Astrocyte (in vitro differentiated cells and primary cell): ENCODE results near the gene ITGB2. TPM values are rescaled to one million over a fixed set of nuclear protein-coding genes. Genes with fewer than 3 reads are reported as not detected.

Experiments used
- DNase-seq: peaks from one replicate; pipeline ENCODE4 v3.0.0-alpha.2; 2010; ENCODE audit warnings: low read depth
- FAIRE-seq: peaks from 2 replicates; lab custom pipeline; 2011; peaks lifted over from hg19 to GRCh38; lab: Jason Lieb, UNC
- H2AFZ ChIP-seq: 2 replicates; pipeline ENCODE4 v1.6.0; 2012; ENCODE audit warnings: low read depth, low read length, inconsistent platforms
- H3K27ac ChIP-seq: 2 replicates; pipeline ENCODE4 v1.5.1; 2011; ENCODE audit warnings: low read depth, low read length, inconsistent platforms
- H3K27me3 ChIP-seq: 2 replicates; pipeline ENCODE4 v1.6.0; 2011; ENCODE audit warnings: low read length, inconsistent platforms; ENCODE audit not compliant: insufficient read depth
- H3K36me3 ChIP-seq: 2 replicates; pipeline ENCODE4 v1.5.1; 2011; ENCODE audit warnings: low read length, inconsistent platforms; ENCODE audit not compliant: insufficient read depth
- H3K4me1 ChIP-seq: 2 replicates; pipeline ENCODE4 v1.5.1; 2011; ENCODE audit warnings: low read length, inconsistent platforms; ENCODE audit not compliant: insufficient read depth
- H3K4me2 ChIP-seq: 2 replicates; pipeline ENCODE4 v1.6.0; 2012; ENCODE audit warnings: low read length, inconsistent platforms
- H3K4me3 ChIP-seq: 2 replicates; pipeline ENCODE4 v1.5.1; 2011; ENCODE audit warnings: low read depth, mild to moderate bottlenecking, low read length, inconsistent platforms; ENCODE audit not compliant: insufficient read depth
- H3K79me2 ChIP-seq: 2 replicates; pipeline ENCODE4 v1.6.0; 2012; ENCODE audit warnings: mild to moderate bottlenecking, low read length, inconsistent platforms; ENCODE audit not compliant: insufficient read depth
- H3K9ac ChIP-seq: 2 replicates; pipeline ENCODE4 v1.6.0; 2012; ENCODE audit warnings: mild to moderate bottlenecking, low read length, inconsistent platforms
- H3K9me3 ChIP-seq: 2 replicates; pipeline ENCODE4 v1.5.1; 2012; ENCODE audit warnings: low read depth, mild to moderate bottlenecking, low read length, inconsistent platforms; ENCODE audit not compliant: insufficient read depth
- H4K20me1 ChIP-seq: 2 replicates; pipeline ENCODE4 v1.6.0; 2012; ENCODE audit warnings: low read length, inconsistent platforms; ENCODE audit not compliant: insufficient read depth
- H3K27ac Mint-ChIP-seq: one replicate; pipeline ENCODE4 v1.8.0; 2021; ENCODE audit warnings: mild to moderate bottlenecking, mixed read lengths; ENCODE audit not compliant: unreplicated experiment
- H3K27me3 Mint-ChIP-seq: one replicate; pipeline ENCODE4 v1.8.0; 2021; ENCODE audit warnings: low read depth, mixed read lengths; ENCODE audit not compliant: unreplicated experiment
- H3K36me3 Mint-ChIP-seq: one replicate; pipeline ENCODE4 v1.8.0; 2021; ENCODE audit warnings: low read depth, mixed read lengths; ENCODE audit not compliant: unreplicated experiment
- H3K4me1 Mint-ChIP-seq: one replicate; pipeline ENCODE4 v1.8.0; 2021; ENCODE audit warnings: low read depth, mixed read lengths; ENCODE audit not compliant: unreplicated experiment
- H3K4me3 Mint-ChIP-seq: one replicate; pipeline ENCODE4 v1.8.0; 2021; ENCODE audit warnings: mild to moderate bottlenecking, moderate library complexity, mixed read lengths; ENCODE audit not compliant: unreplicated experiment
- H3K9me3 Mint-ChIP-seq: one replicate; pipeline ENCODE4 v1.8.0; 2021; ENCODE audit warnings: mild to moderate bottlenecking, mixed read lengths; ENCODE audit not compliant: unreplicated experiment
- EZH2 ChIP-seq: IDR thresholded peaks from 2 replicates; pipeline ENCODE4 v1.6.1; 2012; ENCODE audit warnings: mild to moderate bottlenecking, low read length, inconsistent platforms; ENCODE audit not compliant: insufficient read depth
- total RNA-seq: library from RNA; stranded (reverse); gene quantifications from 2 replicates; pipeline ENCODE4 v1.2.1, GENCODE V29; 2021
- TF ChIP-seq, protein P1 (sequence below): IDR thresholded peaks from 2 replicates; pipeline ENCODE4 v1.5.1; 2011; ENCODE audit warnings: low read depth, mild to moderate bottlenecking, inconsistent platforms, low read length, moderate library complexity; ENCODE audit not compliant: insufficient read depth

Gene ITGB2
- total RNA-seq, 1 donor from 2014 or later, result 0.61 TPM

DNA sequence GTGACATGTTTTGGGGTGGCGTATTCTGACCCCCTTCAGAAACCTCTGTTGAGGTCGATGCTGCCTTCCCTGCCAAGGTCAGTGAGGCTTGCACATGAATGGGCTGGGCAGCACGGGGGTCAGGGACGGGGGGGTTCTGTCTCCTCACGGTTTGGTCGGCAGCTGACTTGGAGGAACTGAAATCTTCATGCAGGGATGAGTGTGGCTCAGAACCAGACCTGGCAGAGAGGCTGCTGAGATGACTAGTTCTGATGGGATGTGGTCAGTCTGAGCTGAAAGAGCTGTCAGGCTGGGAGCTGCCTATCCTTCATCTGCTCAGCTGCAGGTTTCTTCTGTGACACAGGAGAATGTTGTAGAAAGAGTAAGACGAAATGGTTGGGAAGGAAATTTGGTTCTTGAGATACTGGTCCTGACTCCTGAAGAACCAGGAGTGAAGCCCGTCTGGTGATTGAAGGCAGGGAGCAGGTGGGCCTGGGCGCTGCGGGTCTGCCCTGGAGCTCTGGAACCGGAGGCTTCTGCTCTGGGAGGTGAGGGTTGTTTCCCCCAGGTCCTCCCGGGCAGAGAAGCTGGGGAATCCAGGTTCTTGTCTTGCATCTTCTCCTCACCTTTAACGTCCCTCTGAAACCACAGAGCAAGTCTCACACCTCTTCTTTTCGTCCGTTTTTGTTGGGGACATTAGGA is 22.4 kb upstream of the ITGB2 start:
- no peak for DNase-seq
- peaks cover 30% of the 10 kb centered on the region for H3K36me3 Mint-ChIP-seq
- TF ChIP-seq, protein P1, sequence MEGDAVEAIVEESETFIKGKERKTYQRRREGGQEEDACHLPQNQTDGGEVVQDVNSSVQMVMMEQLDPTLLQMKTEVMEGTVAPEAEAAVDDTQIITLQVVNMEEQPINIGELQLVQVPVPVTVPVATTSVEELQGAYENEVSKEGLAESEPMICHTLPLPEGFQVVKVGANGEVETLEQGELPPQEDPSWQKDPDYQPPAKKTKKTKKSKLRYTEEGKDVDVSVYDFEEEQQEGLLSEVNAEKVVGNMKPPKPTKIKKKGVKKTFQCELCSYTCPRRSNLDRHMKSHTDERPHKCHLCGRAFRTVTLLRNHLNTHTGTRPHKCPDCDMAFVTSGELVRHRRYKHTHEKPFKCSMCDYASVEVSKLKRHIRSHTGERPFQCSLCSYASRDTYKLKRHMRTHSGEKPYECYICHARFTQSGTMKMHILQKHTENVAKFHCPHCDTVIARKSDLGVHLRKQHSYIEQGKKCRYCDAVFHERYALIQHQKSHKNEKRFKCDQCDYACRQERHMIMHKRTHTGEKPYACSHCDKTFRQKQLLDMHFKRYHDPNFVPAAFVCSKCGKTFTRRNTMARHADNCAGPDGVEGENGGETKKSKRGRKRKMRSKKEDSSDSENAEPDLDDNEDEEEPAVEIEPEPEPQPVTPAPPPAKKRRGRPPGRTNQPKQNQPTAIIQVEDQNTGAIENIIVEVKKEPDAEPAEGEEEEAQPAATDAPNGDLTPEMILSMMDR, result no peak
- no peak for TF ChIP-seq EZH2

DNA sequence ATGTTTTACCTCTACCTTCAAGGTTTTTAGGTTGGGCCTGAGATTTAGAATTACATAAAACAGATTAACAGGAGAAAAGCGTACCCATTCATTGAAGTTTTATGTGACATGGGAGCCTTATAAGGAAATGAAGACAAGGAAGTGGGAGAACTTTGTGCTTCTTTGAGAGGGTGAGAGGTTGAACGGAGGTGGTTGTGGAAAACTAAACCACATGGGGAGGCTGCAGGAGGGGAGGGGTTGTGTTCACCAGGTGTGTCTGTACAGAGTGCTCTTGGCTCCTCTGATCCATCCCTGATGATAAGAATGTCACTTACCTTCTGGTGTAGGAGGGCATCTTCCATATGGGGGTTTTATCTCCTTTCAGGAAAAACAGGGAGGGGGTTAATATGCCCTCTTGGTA is 21.9 kb upstream of the ITGB2 start:
- no peak overlapping the region for H3K27ac Mint-ChIP-seq
- Histone ChIP-seq H3K4me3 (no peak overlapping the region), H3K4me2 (no peak overlapping the region), H3K27me3 (no peaks in the 10 kb centered on the region), H4K20me1 (peaks cover 70% of the 10 kb centered on the region), H3K36me3 (peaks cover 3% of the 10 kb centered on the region), H3K9ac (no peak overlapping the region), H3K27ac (no peak overlapping the region), H3K9me3 (no peaks in the 10 kb centered on the region), H2AFZ (no peak overlapping the region), H3K4me1 (peaks cover 21% of the 10 kb centered on the region), H3K79me2 (peaks cover 81% of the 10 kb centered on the region)
- H3K9me3 Mint-ChIP-seq, result peaks cover under 1% of the 10 kb centered on the region
- no peak for DNase-seq
- H3K4me1 Mint-ChIP-seq, result peaks cover 13% of the 10 kb centered on the region
- FAIRE-seq, result no peak
- H3K27me3 Mint-ChIP-seq, result peaks cover 23% of the 10 kb centered on the region
- H3K36me3 Mint-ChIP-seq, result peaks cover 30% of the 10 kb centered on the region
- H3K4me3 Mint-ChIP-seq, result peak overlapping the region; percentile 29
- TF ChIP-seq, protein P1, result no peak
- TF ChIP-seq EZH2, result no peak

More for the DNA sequence above, 22.4 kb upstream of the ITGB2 start:
- FAIRE-seq, result no peak
- H3K9ac ChIP-seq, result no peak overlapping the region
- H3K9me3 ChIP-seq, result no peaks in the 10 kb centered on the region
- Mint-ChIP-seq H3K27me3 (peaks cover 21% of the 10 kb centered on the region), H3K4me1 (peaks cover 13% of the 10 kb centered on the region), H3K9me3 (no peaks in the 10 kb centered on the region), H3K4me3 (peak overlapping the region; percentile 20), H3K27ac (peak overlapping the region; percentile 12)
- no peaks in the 10 kb centered on the region for H3K27me3 ChIP-seq
- peaks cover 3% of the 10 kb centered on the region for H3K36me3 ChIP-seq
- H3K79me2 ChIP-seq, result peaks cover 87% of the 10 kb centered on the region
- no peak overlapping the region for H3K27ac ChIP-seq
- H3K4me2 ChIP-seq, result no peak overlapping the region
- no peak overlapping the region for H2AFZ ChIP-seq
- peaks cover 76% of the 10 kb centered on the region for H4K20me1 ChIP-seq
- peaks cover 21% of the 10 kb centered on the region for H3K4me1 ChIP-seq
- H3K4me3 ChIP-seq, result no peak overlapping the region

DNA sequence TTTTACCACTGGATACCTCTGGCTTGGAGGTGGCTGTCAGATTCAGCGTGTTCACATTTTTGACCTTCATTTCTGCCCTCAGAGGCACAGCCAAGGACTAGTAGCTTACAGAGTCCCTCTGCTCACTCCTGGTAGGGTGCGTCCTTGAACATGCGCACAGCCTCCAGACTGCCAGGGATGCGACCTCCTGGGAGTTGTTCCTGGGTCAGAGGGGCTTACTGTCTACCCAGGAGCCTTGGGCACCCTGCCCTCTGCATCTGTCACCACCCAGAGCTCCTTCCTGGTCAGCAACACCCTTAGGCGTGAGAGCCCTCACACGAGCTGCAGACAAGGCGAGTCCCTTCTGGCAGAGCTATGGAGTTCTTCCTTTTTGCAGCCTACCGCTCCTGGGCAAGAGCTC is 20.9 kb upstream of the ITGB2 start:
- Histone ChIP-seq H3K9me3 (no peaks in the 10 kb centered on the region), H3K4me3 (no peak overlapping the region), H3K9ac (peak overlapping the region; percentile 87), H3K4me2 (peak overlapping the region; percentile 99), H4K20me1 (peaks cover 60% of the 10 kb centered on the region), H2AFZ (no peak overlapping the region), H3K27ac (no peak overlapping the region), H3K27me3 (no peaks in the 10 kb centered on the region), H3K36me3 (peaks cover 3% of the 10 kb centered on the region), H3K4me1 (peaks cover 21% of the 10 kb centered on the region), H3K79me2 (peaks cover 71% of the 10 kb centered on the region)
- H3K27ac Mint-ChIP-seq, result no peak overlapping the region
- FAIRE-seq (no peak), DNase-seq (no peak)
- H3K4me3 Mint-ChIP-seq, result peak overlapping the region; percentile 92
- H3K4me1 Mint-ChIP-seq, result peaks cover 13% of the 10 kb centered on the region
- H3K36me3 Mint-ChIP-seq, result peaks cover 26% of the 10 kb centered on the region
- TF ChIP-seq, protein P1, result no peak
- TF ChIP-seq EZH2, result no peak
- peaks cover 32% of the 10 kb centered on the region for H3K27me3 Mint-ChIP-seq
- peaks cover 2% of the 10 kb centered on the region for H3K9me3 Mint-ChIP-seq
